Activated effector memory CD4-positive, alpha-beta T cell treated with Interleukin-2 at 50 U/mL for 16 hours (primary cell): ENCODE results near the gene IRAG1.
"Not testable (repeated sequence)": the region's sequence is repeated elsewhere in the genome, so short reads cannot be mapped to it uniquely, and the experiment has no call there.

Source experiments
- DNase-seq: peaks from one replicate; pipeline ENCODE4 v3.0.0-alpha.2; 2020

Gene IRAG1

DNA sequence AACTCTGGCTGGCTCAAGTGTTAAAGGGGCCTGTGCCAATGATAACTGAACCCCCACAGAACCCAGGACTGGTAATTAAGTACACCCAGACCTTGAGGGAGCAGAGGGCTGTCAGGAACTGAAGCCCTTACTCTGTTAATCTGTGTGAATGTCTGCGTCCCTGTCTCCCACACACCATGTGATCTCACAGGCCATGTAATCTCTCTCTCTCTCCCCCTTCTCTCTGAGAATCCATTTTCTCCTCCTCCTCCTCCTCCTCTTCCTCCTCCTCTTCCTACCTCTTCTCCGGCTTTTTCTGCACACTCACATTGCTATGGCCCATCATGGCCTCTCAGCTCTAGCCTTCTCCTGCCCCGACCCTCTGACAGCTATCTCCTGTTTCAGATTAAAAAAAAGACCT lies 14.6 kb upstream of the IRAG1 start:
- DNase-seq = no peak

DNA sequence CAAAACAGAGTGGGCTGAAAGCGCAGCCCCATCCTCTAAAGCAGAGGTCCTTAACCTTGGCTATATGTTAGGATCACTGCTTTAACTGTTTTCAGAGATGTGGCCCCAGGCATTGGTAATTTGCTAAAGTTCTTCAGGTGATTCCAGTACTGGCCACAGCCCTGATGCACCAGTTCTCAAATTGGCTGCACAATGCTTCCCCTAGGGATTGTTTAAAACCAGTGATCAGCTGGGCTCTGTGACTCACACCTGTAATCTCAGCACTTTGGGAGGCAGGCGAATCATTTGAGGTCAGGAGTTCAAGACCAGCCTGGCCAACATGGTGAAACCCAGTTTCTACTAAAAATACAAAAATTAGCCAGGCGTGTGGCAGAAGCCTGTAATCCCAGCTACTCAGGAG lies 8.4 kb upstream of the IRAG1 start:
- no peak for DNase-seq

DNA sequence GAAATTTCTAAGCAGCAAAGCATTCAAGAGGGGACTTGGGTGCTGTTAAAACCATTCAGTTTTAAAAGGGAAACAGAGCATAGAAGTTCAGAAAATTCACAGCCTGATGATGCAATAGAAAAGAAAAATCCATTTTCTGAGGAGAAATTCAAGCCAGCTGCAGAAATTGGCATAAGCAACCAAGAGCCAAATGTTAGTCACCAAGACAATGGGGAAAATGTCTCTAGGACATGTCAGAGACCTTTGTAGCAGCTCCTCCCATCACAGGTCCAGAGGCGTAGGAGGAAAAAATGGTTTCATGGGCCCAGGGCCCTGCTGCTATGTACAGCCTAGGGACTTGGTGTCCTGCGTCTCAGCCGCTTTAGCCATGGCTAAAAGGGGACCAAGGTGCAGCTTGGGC lies 5.5 kb upstream of the IRAG1 start:
- DNase-seq = no peak

DNA sequence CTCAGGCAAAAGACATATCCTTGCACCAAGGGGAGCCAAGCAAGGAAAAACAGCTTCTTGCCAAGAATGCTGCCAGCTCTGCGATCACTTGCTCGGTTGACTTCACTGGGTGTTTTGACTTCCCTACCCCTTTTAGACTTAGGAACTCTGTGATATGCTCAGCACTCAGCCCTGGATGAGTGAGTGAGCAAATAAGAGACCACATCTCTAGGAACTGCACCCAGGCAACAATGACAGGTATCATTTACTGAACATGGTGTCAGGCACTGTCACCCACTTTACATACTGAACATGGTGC lies 3.7 kb upstream of the IRAG1 start:
- DNase-seq = no peak

DNA sequence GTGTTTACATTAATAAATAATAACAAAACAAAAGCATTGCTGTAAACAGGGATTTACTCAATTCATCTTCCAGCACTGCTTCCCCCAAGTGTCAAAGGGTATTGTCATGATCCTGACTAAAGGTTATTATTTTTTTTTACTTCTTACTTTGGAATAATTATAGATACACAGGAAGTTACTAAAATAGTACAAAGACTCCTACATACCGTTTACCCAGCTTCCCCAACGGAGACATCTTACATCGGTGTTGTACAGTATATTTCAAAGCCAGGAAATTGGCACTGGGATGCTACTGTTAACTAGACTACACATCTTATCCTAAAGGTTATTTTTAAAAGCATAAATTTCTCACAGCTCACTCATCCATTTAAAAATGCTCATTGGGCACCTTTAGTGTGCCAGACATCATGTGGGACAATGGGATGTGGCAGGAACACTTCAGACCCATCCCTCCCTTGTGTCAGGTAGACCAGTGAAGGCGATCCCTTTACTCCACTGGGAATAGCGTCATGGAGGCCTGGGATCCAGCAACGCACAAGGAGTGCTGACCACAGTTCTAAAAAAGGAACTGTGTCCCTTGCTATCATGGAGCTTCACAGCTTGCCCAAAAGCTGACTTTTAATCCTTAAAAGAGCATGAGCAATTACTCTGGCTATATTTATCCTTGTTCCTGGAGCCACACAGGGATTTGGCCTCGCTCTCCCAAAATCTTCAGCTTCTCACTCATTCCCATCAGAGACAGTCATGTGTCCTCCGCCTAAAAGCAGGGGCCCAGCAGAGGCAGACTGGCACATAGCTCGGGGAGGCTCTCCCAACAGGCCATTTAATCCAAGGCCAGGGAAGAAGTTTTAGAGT lies 3.1 kb upstream of the IRAG1 start:
- no peak for DNase-seq

DNA sequence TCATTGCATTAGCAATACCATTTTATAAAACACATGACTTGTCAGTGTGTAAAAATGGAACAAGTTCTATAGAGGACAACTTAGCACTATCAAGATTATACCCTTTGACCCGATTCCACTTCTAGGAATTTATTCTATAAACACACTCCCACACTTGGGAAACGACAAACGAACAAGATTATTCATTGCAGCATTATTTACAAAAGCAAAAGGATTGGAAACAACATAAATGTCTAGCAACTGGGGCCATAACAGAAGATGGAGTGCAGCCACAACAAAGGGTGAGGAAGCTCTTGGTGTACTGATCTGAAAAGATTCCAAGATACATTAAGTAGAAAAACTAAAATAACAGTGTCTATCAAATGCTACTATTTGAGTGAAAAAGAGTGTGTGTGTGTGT lies 2.3 kb upstream of the IRAG1 start:
- DNase-seq = no peak

DNA sequence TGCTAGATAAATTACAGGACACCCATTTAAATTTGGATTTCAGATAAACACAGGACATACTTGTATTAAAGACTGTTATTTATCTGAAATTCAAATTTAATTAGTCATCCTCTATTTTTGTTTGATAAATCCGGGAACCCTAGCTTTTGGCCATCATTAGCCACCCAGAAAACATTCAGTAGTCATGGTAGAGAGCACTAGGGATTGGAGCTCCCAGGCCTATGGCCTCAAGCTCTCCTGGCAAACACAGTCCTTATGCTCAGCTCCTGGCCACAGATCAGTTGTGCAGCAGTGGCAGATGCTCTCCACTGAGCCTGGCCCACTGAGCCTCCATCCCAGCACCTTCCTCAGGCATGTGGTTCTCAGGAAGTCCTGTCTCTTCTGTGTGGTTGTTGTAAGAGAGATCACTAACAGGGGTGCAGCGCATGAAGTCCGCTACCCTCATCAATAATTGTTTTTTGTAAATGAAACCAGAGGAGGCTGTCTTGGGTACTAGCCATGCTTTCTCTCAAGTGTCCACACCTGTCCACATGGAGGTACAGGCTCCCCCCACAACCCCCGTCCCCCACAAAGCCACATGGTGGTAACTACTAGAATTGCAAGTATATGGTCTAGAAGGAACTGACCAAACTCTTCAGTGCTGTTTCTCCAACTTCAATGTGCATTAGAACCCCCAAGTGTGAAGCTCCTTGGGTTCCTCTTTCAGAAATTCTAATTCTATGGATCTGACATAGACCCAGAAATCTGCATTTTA lies 1.1 kb upstream of the IRAG1 start:
- DNase-seq = no peak

DNA sequence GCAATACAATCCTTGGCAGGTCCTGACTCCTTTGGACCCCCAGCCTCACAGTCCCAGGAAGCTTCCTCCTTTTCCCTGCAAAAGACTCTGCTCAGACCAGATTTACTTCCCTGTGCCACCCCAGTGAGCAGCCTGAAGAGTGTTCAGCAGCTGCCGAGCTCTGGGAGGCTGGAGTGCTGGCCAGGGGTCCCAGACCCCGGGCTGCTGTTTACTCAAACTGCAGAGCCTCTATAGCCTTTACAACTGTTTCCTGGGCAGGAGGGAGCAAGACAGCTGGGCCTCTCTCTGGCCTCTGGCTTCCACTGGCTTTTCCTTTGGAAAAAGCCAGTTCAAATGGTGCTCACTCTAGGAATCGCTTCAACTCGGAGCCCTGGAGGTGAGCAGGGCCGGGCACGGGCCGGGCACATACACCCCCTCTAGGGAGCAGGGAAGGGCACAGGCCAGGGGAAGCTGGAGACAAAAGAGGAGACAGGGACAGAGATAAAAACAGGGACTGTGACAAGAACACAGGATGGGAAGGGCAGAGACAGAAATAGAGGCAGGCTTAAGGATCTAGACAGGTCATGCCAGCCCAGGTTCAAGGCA lies 932 bp downstream of the IRAG1 start:
- DNase-seq = no peak

DNA sequence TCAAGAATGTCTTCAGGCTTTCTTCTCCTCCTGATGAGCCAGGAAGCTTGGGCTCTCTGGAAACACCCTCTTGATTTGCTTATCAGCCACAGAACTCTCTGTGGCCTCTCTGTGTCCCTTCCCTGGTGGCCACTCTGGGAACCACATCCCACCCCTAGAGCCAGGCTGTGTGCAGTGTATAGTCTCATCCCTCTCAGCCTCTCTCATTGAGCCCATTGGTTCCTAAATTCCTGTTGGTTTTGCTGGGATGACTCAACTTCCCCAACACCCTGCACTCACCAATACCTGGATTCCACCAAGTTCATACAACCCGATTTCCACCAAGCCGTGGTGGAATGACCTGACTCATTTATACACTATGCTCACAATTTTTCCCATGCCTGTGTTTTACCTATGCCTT lies 5.2 kb downstream of the IRAG1 start:
- no peak for DNase-seq

DNA sequence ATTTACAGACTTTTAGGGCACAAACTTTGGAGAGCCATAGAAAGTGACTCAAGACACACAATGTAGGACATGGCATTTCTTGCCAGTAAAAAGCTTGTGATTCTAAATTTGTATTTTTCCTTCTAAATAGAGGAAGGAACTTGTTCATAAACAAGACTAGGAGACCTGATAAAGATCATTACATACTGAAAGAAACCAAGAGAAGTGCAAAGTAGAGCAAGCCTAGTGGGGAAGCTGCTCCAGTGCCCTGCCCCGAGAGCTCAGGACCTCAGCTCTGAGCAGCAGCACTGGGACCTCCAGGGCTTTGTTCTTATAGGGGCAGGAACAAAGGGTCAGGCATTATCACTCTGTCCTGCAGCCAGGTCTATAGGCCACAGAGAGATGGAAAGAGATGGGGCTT lies 7.2 kb downstream of the IRAG1 start:
- DNase-seq = no peak

DNA sequence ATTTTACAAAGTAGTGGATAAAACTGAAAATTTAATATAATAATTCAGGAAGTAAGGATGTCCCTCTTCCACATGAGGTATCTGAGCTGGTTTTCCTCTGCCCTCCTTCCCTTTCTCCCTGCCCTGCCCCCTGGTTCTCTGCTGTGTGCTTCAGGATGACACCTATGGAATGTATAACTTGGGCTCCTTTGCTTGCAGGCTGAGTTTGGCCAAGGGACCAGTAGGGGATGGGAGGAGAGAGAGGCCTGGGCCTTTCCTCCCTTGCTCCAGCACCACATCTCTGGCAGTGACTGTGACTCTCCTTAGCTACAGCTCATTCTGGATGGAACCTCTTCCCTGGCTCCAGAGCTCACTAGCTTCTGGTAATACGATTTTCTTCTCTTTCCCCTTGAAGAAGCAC lies 10.1 kb downstream of the IRAG1 start:
- no peak for DNase-seq

DNA sequence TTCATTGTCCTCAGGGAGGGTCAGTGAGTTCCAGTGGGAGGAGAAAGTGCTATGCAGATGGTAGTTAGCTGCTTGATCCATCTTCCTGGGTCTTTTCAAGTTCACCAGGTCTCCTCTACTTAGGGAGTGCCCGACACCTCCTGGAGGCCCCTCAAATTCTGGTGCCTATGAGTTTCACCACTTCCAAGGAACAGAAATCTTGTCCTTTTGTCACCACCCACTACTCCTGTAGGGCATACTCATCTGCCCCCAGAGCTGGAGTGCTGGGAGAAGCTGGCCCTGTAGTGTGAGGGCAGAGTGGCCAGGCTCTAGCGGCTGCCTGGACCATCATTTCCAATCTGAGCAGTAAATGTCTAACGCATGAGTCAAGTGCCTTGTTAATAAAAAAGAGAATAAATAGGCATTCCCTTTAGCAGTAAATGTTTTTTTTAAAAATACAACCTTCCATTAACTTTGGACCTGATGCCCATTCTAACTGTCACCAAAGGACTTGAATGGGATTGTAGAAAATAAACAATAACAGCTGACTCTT lies 12.5 kb downstream of the IRAG1 start:
- DNase-seq = no peak

DNA sequence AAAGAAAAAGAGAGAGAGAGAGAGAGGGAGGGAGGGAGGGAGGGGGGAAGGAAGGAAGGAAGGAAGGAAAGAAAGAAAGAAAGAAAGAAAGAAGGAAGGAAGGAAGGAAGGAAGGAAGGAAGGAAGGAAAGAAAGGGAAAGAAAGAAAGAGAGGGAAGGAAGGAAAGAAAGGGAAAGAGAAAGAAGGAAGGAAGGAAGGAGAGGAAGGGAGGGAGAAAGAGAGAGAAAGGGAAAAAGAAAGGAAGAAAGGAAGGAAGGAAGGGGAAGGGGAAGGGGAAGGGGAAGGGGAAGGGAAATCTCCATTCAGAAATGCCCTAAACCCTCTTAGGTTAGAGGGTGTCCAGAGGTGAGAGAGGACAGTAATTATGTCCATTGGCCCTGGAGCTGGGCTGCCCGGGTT lies 13.3 kb downstream of the IRAG1 start:
- DNase-seq = not testable (repeated sequence)

DNA sequence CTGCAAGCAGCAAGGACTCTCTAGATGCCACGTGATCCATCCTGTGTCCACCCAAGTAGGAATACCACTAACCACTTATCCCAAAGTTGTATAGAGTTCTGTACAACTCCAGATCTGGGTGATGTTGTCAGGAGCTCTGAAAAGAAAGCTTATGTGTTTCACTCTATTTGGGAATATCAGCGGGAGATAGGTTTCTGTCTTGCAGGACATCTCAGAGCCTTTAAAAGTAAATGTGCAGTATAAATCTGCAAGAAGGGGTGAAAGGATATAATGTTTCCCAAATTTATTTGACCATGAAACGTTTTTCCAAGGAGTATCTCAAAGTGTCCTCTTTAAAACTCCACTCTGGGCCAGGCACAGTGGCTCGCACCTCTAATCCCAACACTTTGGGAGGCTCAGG lies 13.9 kb downstream of the IRAG1 start:
- DNase-seq = no peak

DNA sequence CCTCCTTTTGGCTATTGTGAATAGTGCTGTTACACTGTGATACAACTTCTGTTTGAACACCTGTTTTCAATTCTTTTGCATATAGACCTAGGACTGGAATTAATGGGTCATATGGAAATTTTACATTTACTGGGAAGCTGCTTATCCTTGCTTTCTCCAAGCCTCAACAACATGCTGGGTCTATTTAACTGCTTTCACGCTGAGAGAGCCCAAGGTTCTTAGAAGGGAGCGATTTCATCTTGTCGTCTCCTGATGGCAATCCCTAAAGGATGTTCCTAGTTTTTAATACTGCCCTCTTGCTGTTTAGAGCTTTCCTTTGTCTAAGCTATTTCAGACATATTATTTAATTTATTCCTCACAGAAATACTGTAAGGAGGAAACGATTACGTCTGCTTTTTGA lies 15.5 kb downstream of the IRAG1 start:
- DNase-seq = no peak

DNA sequence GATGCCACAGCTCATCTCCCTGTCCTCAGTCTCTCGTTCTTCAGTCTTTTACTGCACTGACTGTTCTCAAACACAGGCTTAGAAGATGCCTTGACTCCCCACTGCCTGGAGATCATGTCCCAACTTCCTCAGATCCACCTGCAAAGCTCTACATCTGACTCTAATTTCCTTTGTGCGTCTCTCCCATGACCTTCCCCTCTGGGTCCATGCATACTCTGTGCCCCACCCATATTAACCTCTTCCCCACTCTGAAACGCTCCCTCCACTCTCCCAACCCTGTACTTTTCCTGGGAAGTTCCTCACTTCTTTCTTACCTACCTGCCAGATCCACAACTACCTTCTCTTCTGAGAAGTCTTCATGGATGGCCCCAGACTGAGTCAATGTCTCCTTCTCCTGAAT lies 16.6 kb downstream of the IRAG1 start:
- DNase-seq = no peak

DNA sequence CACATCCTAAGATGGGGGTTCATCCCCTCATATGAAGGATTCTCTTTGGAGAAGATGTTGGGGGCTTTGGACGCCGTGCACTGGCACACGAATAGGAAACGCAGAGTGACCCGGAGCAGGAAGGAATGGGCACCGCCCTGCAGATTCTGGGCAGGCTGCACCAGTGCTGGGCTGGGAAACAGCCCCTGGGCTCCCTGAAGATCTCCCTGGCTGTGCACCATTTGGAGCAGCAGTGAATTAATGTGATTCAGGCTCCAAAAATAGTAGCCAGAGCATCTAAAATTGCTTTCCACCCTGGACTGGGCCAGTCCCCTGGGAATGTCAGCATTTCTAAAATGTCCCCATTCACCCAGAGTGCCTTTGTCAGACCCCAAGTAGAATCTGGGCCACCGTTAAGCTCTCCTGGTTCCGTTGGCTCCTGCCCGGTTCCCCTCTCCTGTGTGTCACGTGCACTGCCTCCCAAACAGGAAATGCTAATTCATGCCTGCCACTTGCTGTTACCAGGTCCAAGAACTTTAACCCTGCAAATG lies 18.6 kb downstream of the IRAG1 start:
- DNase-seq = no peak

DNA sequence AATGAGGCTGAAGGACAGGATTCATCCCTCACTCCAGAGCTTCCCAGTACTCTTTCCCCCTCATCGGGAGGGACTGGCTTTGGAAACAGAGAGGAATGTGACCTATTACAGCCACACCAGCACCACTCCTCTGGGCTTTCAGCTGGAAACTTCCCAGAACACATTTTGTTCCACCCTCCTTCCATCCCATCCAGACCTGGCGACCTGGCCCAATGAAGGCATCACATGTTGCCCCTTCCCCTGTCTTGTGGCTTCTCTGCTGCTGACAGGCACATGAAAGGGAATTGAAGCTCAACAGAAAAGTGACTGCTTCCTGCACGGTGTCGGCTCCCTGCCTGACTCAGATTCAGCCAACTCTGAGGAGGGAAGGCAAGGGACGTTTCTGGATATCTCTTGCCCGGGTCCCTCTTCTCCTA lies 19.1 kb downstream of the IRAG1 start:
- no peak for DNase-seq

DNA sequence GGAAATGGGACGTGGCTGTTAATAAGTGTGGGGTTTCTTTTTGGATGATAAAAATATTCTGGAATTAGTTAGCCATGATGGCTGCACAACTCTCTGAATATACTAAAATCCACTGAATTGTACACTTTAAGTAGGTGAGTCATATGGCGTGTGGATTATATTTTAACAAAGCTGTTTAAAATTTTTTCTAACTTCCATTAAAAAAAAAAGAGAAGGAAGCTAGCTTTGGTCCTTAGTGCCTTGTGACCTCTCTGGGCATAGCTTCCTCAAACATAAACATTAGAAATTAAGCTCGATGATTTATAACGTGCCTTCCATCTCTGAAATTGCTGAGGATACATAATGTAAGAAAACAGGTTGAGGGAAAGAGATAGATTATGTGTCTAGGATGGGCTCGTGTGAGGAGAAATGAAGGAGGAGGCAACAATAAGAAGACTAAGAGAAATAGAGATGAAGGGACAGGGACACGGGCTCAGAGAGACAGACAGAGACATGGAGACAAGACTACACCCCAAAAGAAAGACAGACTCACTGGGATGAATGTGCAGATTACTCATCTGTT lies 20.0 kb downstream of the IRAG1 start:
- no peak for DNase-seq

DNA sequence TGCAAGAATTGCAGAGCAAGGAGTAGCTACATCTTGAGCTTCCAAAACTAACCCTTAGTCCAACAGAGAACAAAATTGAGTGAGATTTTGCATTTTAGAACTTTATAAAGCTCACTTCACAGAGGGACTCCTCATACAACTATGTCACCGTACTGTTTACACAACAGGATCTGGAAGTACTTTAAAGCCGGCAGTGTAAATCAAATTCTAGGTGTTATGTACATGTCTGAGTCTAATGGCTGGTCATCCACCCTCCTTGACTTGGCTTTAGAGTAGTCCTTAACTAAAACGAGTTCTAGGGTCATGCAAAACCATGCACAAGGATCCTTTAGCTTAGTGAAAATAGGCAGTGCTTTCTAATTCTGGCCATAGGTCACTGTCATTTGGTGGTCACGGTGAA lies 23.5 kb downstream of the IRAG1 start:
- DNase-seq = no peak

DNA sequence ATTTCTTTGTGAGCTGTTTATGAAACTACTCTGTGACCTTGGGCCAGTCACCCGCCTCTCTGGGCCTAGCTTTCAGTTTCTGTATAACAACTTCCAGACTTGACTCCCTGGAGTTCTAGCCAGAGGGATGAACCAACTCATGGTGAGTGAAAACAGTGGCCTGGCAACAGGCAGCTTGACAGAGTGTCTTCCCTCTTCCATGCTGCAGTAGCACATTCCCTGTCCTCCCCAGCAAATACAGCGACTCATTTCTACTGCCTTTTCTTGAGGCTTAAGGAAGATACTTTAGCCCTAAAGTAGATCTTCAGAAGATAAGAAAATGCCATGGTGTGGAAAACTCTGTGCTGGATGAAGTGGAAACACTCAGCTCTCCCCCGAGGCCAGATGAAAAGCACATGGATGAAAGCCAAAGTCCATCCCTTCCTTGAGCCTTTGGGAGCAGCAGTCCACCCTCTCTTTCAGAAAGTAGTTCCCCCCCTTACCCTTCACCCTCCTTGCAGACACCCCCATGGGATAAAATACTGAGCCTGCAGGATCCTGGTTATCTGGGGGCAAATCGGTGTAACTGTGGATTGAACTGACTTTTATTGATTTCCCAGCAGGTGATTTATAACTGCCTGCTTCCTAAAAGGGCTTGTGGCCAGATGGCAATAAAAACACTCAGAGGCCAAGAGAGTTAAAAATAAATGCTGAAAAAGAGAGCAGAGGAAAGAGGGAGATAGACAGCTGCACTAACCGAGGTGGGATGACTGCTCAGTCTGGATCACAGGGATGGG lies 24.1 kb downstream of the IRAG1 start:
- DNase-seq = no peak

DNA sequence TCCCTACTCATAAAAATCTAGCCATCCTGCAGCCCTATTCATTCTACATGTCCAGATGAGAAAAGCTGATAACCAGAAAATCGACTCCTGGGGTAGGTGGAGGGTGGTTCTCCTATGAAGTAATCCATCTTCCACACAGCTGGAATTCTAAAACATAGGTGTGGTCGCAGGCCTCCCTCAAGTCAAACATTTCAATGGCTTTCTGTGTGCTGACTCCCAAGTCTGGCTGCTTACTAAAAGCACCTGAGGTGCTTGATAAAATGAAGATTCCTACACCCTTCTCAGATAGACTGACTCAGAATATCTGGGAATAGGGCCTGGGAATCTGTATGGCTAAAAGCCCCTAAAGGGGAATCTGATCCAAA lies 26.1 kb downstream of the IRAG1 start:
- DNase-seq = no peak
